ENCODE measurements around the gene PRDM15.

PRDM15 gene

DNA sequence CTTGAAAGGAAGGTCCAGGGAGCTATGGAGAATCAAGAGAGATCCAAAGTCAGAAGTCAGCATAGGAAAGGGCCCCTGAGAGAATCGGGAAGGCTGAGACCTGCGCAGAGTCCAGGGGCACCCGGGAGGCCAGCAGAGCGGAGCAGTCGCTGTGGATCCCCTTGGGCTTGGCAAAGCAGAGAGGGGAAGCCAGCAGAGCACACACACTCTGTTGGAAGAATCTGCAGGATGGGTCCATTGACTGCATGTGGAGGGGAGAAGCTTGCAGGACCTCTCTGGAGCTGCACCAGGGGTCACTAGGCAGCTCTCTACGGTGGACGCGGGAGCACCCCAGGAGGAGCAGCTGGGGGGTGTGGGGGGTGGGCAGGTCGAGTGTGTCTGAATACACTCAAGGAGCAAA lies 118.7 kb downstream of the PRDM15 start:
- DNase-seq = no peak

GRCh38 chr21:41759926-41760325 lies 119.2 kb downstream of the PRDM15 start:
- DNase-seq = no peak

- DNase-seq = no peak
These were observed 119.8 kb downstream of the PRDM15 start for GRCh38 chr21:41759214-41759840.

GRCh38 chr21:41758550-41758949 lies 120.6 kb downstream of the PRDM15 start:
- no peak for DNase-seq

DNA sequence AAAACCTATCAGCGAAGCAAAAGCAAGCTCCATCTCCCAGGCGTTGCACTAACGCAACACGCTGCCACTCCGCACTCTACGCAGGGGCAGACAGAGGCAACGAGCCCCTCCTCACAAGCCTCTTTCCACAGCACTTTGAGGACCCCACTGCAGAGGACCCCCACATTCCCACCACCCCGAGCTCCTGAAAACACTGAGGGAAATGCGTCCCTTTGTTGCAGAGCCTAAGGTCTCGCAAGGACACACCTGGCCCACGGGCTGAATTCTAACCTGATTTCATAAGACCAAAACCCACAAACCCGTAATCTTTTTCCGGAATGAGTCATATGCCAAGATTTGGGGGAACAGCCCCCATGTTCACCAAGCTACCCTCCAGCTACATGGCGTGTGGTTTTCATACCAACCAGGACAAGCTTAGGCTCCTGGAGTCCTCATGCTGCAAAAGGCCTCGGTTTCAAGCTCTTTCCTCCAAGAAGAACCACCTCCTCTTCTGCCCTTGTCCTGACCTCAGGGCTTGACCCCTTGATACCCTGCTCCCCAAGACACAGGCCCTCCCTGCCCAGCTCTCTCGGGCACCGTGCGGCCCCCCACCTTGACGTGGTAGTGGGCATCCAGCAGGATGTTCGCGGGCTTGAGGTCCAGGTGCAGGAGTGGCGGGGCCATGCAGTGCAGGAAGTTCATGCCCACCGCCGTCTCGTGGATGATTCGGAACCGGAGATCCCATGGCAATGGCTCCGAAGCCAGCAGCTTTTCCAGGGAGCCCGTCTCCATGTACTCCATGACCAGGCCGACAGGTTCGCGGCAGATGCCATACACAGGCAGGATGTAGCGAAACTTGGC lies 123.0 kb downstream of the PRDM15 start:
- DNase-seq = no peak

- DNase-seq = no peak
These were observed 123.7 kb downstream of the PRDM15 start for GRCh38 chr21:41755258-41755933.

DNA sequence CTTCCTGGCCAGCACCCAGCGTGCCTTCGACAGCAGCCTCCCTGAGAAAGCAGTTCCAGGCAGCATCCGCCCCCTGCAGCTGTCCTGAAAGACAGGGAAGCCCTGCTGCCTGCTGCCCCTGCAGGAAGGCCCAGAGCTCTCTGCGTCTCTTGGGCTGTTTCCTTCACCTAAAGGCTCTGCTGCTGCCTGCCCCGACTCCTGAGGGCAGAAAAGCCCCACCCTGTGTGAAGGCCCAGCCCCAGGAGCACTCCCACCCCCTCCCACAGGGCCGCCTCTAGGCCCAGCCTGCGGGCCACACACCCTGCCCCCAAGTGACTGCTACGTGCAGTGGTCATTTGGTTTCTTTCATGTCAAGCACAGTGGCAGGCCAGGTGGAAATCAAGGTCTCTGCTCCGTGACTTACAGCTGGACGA lies 124.7 kb downstream of the PRDM15 start:
- DNase-seq = no peak

DNA sequence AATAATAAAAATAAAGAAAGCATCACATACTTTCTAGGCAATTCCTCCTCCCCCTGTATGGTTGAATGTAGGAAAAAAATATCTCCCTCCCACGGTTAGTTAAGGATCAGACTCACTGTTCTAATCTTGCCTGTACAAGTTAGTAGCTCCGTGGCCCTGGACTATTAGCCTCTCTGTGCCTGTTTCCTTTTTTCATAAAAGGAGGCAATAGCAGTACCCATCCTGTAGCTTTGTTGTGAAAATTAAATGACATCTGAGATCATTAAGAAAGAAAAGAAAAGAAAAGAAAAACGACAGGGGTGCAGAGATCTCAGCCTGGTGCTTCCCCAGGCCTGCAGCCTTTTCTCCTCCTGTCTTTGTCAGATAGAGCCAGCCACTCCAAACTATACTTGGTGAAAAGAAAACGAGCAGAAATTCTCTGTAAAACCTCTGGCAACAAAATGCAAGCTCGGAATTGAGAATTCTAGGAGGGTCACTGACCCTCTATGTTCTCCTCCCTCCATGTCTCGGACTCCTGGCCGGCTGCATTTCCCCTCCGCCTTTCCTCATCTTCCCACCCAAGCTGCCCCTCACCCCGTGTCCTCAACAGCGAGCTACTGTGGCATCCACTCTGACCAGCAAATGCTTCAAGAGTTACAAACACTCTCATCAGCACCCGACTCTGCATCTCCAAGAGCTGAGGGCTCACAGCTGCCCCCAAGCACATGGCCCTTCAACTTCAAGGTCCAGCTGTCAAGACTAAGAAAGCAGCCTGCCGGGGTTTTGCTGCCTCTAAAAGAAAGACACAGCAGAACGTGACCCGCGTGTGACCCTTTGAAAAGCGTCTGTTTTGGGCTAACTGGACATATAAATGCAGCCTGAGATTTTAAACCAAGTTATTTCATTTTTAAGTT lies 125.9 kb downstream of the PRDM15 start:
- no peak for DNase-seq

DNA sequence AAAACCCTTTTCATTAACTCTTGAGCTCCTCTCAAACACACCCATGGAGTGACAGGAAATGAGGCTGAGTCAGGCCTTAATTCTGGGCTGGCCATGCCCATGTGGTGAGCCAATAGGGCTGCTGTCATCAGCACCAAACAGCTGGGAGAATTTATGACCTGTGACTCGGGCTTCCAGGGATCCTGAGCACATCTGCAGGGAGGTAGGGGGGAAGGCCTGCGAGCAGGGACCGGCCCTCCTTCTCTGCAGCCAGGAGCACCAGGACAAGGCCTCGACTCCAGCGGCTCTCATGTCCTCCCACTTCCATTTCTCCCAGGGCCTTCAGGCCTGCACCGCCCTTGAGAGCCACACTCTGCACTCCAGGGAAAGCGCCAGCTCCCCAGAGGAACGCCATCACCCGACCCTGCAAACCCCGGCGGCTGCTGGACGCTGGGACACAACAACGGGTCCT lies 126.9 kb downstream of the PRDM15 start:
- DNase-seq = no peak

- DNase-seq = no peak
These were observed 127.5 kb downstream of the PRDM15 start for GRCh38 chr21:41751611-41752011.

GRCh38 chr21:41750532-41751151 lies 128.5 kb downstream of the PRDM15 start:
- no peak for DNase-seq

GRCh38 chr21:41750051-41750450 lies 129.1 kb downstream of the PRDM15 start:
- no peak for DNase-seq

DNA sequence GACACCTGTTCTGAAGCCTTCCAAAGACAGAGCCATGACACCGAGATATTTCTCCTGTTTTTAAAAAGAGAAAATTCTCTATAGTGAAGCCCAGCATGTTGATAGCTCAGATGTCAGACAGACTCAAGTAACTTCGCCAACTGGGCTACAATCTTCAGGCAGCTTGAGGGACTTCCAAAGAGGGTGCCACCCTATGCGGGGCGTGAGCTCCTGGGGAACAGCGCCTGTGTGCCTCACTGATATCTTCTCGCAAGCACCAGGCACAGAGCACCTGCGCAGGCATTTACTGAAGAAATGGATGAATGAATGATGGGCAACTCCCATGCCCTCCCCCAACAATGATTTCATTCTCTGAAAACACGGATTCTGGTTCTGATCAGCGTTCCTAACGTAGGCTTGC lies 129.9 kb downstream of the PRDM15 start:
- no peak for DNase-seq

Data from activated CD4-positive, CD25-positive, alpha-beta regulatory T cell (primary cell).